ENCODE results near the gene FHIT. TPM values are rescaled to one million over a fixed set of nuclear protein-coding genes. Genes with fewer than 3 reads are reported as not detected.

FHIT gene
- total RNA-seq, 1 experiment from 2014 or later, result not detected

GRCh38 chr3:60770532-60770931 is 480.7 kb downstream of the FHIT start:
- no peak for DNase-seq (ENCODE audit: low read depth)

GRCh38 chr3:60767536-60767935 is 483.7 kb downstream of the FHIT start:
- no peak for DNase-seq (ENCODE audit: low read depth)

GRCh38 chr3:60765776-60766175 is 485.5 kb downstream of the FHIT start:
- DNase-seq (ENCODE audit: low read depth), result no peak

- no peak for DNase-seq (ENCODE audit: low read depth)
Measured at GRCh38 chr3:60764870-60765269, 486.4 kb downstream of the FHIT start.

- no peak for DNase-seq (ENCODE audit: low read depth)
Measured at GRCh38 chr3:60760145-60760544, 491.1 kb downstream of the FHIT start.

- DNase-seq (ENCODE audit: low read depth), result no peak
Measured at GRCh38 chr3:60759439-60759838, 491.8 kb downstream of the FHIT start.

GRCh38 chr3:60758831-60759230 is 492.4 kb downstream of the FHIT start:
- DNase-seq (ENCODE audit: low read depth), result no peak

GRCh38 chr3:60758171-60758570 is 493.1 kb downstream of the FHIT start:
- DNase-seq (ENCODE audit: low read depth), result no peak

- no peak for DNase-seq (ENCODE audit: low read depth)
Measured at GRCh38 chr3:60757724-60758123, 493.5 kb downstream of the FHIT start.

GRCh38 chr3:60756241-60757030 is 494.8 kb downstream of the FHIT start:
- DNase-seq (ENCODE audit: low read depth), result peak; percentile 34

GRCh38 chr3:60755094-60755493 is 496.2 kb downstream of the FHIT start:
- peak; percentile 11 for DNase-seq (ENCODE audit: low read depth)

- no peak for DNase-seq (ENCODE audit: low read depth)
Measured at GRCh38 chr3:60754617-60755016, 496.6 kb downstream of the FHIT start.

GRCh38 chr3:60752809-60753208 is 498.4 kb downstream of the FHIT start:
- no peak for DNase-seq (ENCODE audit: low read depth)

- DNase-seq (ENCODE audit: low read depth), result no peak
Measured at GRCh38 chr3:60746695-60747416, 504.4 kb downstream of the FHIT start.

- peak; percentile 40 for DNase-seq (ENCODE audit: low read depth)
Measured at GRCh38 chr3:60746043-60746638, 505.1 kb downstream of the FHIT start.

GRCh38 chr3:60743631-60744164 is 507.6 kb downstream of the FHIT start:
- DNase-seq (ENCODE audit: low read depth), result no peak

- DNase-seq (ENCODE audit: low read depth), result peak; percentile 60
Measured at GRCh38 chr3:60742606-60743145, 508.6 kb downstream of the FHIT start.

GRCh38 chr3:60737633-60738399 is 513.4 kb downstream of the FHIT start:
- no peak for DNase-seq (ENCODE audit: low read depth)

- no peak for DNase-seq (ENCODE audit: low read depth)
Measured at GRCh38 chr3:60730371-60730770, 520.9 kb downstream of the FHIT start.

GRCh38 chr3:60729056-60729455 is 522.2 kb downstream of the FHIT start:
- no peak for DNase-seq (ENCODE audit: low read depth)

- no peak for DNase-seq (ENCODE audit: low read depth)
Measured at GRCh38 chr3:60728006-60728405, 523.2 kb downstream of the FHIT start.
